Neuronal stem cell (in vitro differentiated cells): ENCODE measurements around the gene LTBP1.

ENCODE experiments used
- DNase-seq: peaks from one replicate; pipeline ENCODE4 v3.0.0-alpha.2; 2013; ENCODE audit warnings: low spot score
- H2AFZ ChIP-seq: one replicate; pipeline ENCODE4 v1.6.1; 2013; ENCODE audit warnings: mild to moderate bottlenecking, low read length, inconsistent platforms
- H2AK5ac ChIP-seq: 2 replicates; pipeline ENCODE4 v1.6.1; 2013; ENCODE audit warnings: low read depth, mild to moderate bottlenecking, inconsistent platforms, low read length, moderate library complexity, mixed read lengths
- H2BK120ac ChIP-seq: 2 replicates; pipeline ENCODE4 v1.6.1; 2013; ENCODE audit warnings: low read depth, mild to moderate bottlenecking, inconsistent platforms, low read length, moderate library complexity, mixed read lengths
- H2BK12ac ChIP-seq: one replicate; pipeline ENCODE4 v1.6.1; 2013; ENCODE audit warnings: low read length, inconsistent platforms
- H2BK15ac ChIP-seq: 2 replicates; pipeline ENCODE4 v1.6.1; 2013; ENCODE audit warnings: mild to moderate bottlenecking, low read length, inconsistent platforms, mixed read lengths
- H2BK5ac ChIP-seq: one replicate; pipeline ENCODE4 v1.6.1; 2013; ENCODE audit warnings: inconsistent platforms, mild to moderate bottlenecking, low read length, moderate library complexity
- H3K14ac ChIP-seq: one replicate; pipeline ENCODE4 v1.6.1; 2013; ENCODE audit warnings: low read length, inconsistent platforms
- H3K18ac ChIP-seq: 2 replicates; pipeline ENCODE4 v1.6.1; 2013; ENCODE audit warnings: low read length, inconsistent platforms
- H3K23ac ChIP-seq: 2 replicates; pipeline ENCODE4 v1.6.1; 2013; ENCODE audit warnings: low read depth, mild to moderate bottlenecking, mixed read lengths, low read length, inconsistent platforms; ENCODE audit not compliant: poor library complexity
- H3K27ac ChIP-seq: replicated peaks from 3 replicates; pipeline ENCODE4 v1.5.1; 2013; ENCODE audit warnings: low read length, inconsistent platforms
- H3K27me3 ChIP-seq, 3 experiments: 2 replicates each; pipeline ENCODE4 v1.6.1; 2013; ENCODE audit warnings: low read length in 3 of 3, mild to moderate bottlenecking in 2 of 3, inconsistent platforms in 1 of 3, low read depth in 1 of 3, mixed read lengths in 1 of 3, moderate library complexity in 1 of 3; ENCODE audit not compliant: control insufficient read depth in 3 of 3, insufficient read depth in 3 of 3
- H3K36me3 ChIP-seq, 2 donors: replicated peaks in 1 of 2; 2 replicates each; pipeline ENCODE4 v1.6.1; 2013; ENCODE audit warnings: low read length in 2 of 2; ENCODE audit not compliant: control insufficient read depth in 2 of 2, insufficient read depth in 2 of 2
- H3K4ac ChIP-seq: 2 replicates; pipeline ENCODE4 v1.6.1; 2013; ENCODE audit warnings: inconsistent platforms, mild to moderate bottlenecking, low read length, moderate library complexity
- H3K4me1 ChIP-seq, 2 donors: 1 replicate in 1 of 2; 2 replicates in 1 of 2; pipeline ENCODE4 v1.6.1; 2013; ENCODE audit warnings: low read length in 2 of 2, low read depth in 1 of 2; ENCODE audit not compliant: control insufficient read depth in 2 of 2, insufficient read depth in 1 of 2
- H3K4me2 ChIP-seq: one replicate; pipeline ENCODE4 v1.6.1; 2013; ENCODE audit warnings: mild to moderate bottlenecking, low read length, inconsistent platforms; ENCODE audit not compliant: insufficient read depth, poor library complexity, severe bottlenecking
- H3K4me3 ChIP-seq, 2 donors: 2 replicates each; pipeline ENCODE4 v1.5.1; 2013; ENCODE audit warnings: low read length in 2 of 2, mild to moderate bottlenecking in 2 of 2, inconsistent platforms in 1 of 2, moderate library complexity in 1 of 2
- H3K79me1 ChIP-seq: one replicate; pipeline ENCODE4 v1.6.1; 2013; ENCODE audit warnings: low read depth, mild to moderate bottlenecking, inconsistent platforms, low read length, moderate library complexity
- H3K9ac ChIP-seq: one replicate; pipeline ENCODE4 v1.6.1; 2013; ENCODE audit warnings: mild to moderate bottlenecking, low read depth, low read length, inconsistent platforms; ENCODE audit not compliant: poor library complexity
- H3K9me3 ChIP-seq, 2 donors: replicated peaks in 1 of 2; 2 replicates each; pipeline versions ENCODE3 to v1.6.1; 2013; ENCODE audit warnings: low read length in 2 of 2, mild to moderate bottlenecking in 2 of 2, inconsistent platforms in 1 of 2, low read depth in 1 of 2, mixed read lengths in 1 of 2, moderate library complexity in 1 of 2; ENCODE audit not compliant: control insufficient read depth in 2 of 2, insufficient read depth in 1 of 2
- H4K8ac ChIP-seq: one replicate; pipeline ENCODE4 v1.6.1; 2013; ENCODE audit warnings: low read depth, mild to moderate bottlenecking, inconsistent platforms, low read length, moderate library complexity
- H4K91ac ChIP-seq: one replicate; pipeline ENCODE4 v1.6.1; 2013; ENCODE audit warnings: low read length, low read depth, mild to moderate bottlenecking, inconsistent platforms; ENCODE audit not compliant: poor library complexity
- WGBS, 2 donors: extraction: QIAGEN DNeasy Blood & Tissue Kit; methylation state at CpG; one replicate each; pipeline ENCODE4 v1.1.7; 2013; ENCODE audit warnings: missing lambda C conversion rate in 2 of 2, mixed read lengths in 1 of 2; ENCODE audit not compliant: insufficient read length in 2 of 2, insufficient replicate concordance in 1 of 2; ENCODE audit errors: extremely low coverage in 2 of 2; 5-methylcytosine and 5-hydroxymethylcytosine counted together

The LTBP1 gene

GRCh38 chr2:33442528-33443079 is 495.9 kb downstream of the LTBP1 start:
- Histone ChIP-seq H4K91ac (no peak overlapping the region), H3K14ac (no peak overlapping the region), H3K9me3 (no peaks in the 10 kb centered on the region), H3K23ac (no peak overlapping the region), H3K79me1 (no peaks in the 10 kb centered on the region), H4K8ac (no peak overlapping the region), H2BK12ac (no peak overlapping the region), H3K27ac (no peak overlapping the region), H2BK120ac (no peak overlapping the region), H3K18ac (no peak overlapping the region), H3K4ac (no peak overlapping the region), H2BK5ac (no peak overlapping the region), H2BK15ac (no peak overlapping the region), H3K4me2 (no peak overlapping the region), H2AK5ac (no peak overlapping the region), H2AFZ (no peak overlapping the region), H3K4me3 (no peak overlapping the region), H3K4me1 (no peaks in the 10 kb centered on the region), H3K9ac (no peak overlapping the region), H3K36me3 (no peaks in the 10 kb centered on the region), H3K27me3 (no peaks in the 10 kb centered on the region)
- DNase-seq = no peak
- no CpG with 5 or more reads among the region's 6 CpGs for WGBS, 2 donors

- Histone ChIP-seq H3K9ac (no peak overlapping the region), H3K4me2 (no peak overlapping the region), H3K14ac (no peak overlapping the region), H3K9me3 (no peaks in the 10 kb centered on the region), H3K27me3 (no peaks in the 10 kb centered on the region), H3K27ac (no peak overlapping the region), H3K36me3 (no peaks in the 10 kb centered on the region), H3K18ac (no peak overlapping the region), H3K4me3 (no peak overlapping the region), H2BK12ac (no peak overlapping the region), H4K91ac (no peak overlapping the region), H2AFZ (no peak overlapping the region), H3K23ac (no peak overlapping the region), H4K8ac (no peak overlapping the region), H3K4me1 (no peaks in the 10 kb centered on the region), H2BK15ac (no peak overlapping the region), H3K4ac (no peak overlapping the region), H2AK5ac (no peak overlapping the region), H2BK120ac (no peak overlapping the region), H2BK5ac (no peak overlapping the region), H3K79me1 (no peaks in the 10 kb centered on the region)
- no peak for DNase-seq
- no CpG with 5 or more reads among the region's 3 CpGs for WGBS, 2 donors
These were observed 496.6 kb downstream of the LTBP1 start for GRCh38 chr2:33443274-33443829.

DNA sequence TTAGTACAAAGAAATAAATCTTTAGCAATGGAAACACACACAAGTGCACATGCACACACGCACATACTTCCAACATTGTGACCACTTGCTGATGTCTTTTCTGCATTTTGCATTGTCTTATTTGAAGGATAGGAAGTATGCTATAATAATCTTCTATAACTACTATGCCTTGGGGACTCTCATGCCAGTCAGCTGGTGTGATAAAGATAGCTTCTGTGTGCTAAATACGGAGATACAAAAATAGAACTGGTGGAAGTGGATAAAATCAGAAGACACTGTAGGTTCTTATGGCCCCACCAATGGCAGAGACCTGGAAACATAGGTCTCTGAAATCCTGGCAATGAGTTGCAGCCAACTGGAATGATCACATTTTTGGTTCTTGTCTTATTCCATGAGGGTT is 498.2 kb downstream of the LTBP1 start:
- no peaks in the 10 kb centered on the region for H3K9me3 ChIP-seq
- H2BK12ac ChIP-seq = no peak overlapping the region
- no peak overlapping the region for H2BK120ac ChIP-seq
- H3K4ac ChIP-seq = no peak overlapping the region
- no peak overlapping the region for H4K8ac ChIP-seq
- no peaks in the 10 kb centered on the region for H3K36me3 ChIP-seq
- no peaks in the 10 kb centered on the region for H3K79me1 ChIP-seq
- H2BK5ac ChIP-seq = no peak overlapping the region
- no peak overlapping the region for H3K4me3 ChIP-seq
- no peak overlapping the region for H2AFZ ChIP-seq
- no CpG with 5 or more reads among the region's 2 CpGs for WGBS, 2 donors
- no peak overlapping the region for H3K23ac ChIP-seq
- H3K27me3 ChIP-seq = no peaks in the 10 kb centered on the region
- no peaks in the 10 kb centered on the region for H3K4me1 ChIP-seq
- H3K14ac ChIP-seq = no peak overlapping the region
- H2AK5ac ChIP-seq = no peak overlapping the region
- no peak overlapping the region for H3K9ac ChIP-seq
- no peak for DNase-seq
- no peak overlapping the region for H3K18ac ChIP-seq
- H2BK15ac ChIP-seq = no peak overlapping the region
- no peak overlapping the region for H3K27ac ChIP-seq
- H4K91ac ChIP-seq = no peak overlapping the region
- no peak overlapping the region for H3K4me2 ChIP-seq

DNA sequence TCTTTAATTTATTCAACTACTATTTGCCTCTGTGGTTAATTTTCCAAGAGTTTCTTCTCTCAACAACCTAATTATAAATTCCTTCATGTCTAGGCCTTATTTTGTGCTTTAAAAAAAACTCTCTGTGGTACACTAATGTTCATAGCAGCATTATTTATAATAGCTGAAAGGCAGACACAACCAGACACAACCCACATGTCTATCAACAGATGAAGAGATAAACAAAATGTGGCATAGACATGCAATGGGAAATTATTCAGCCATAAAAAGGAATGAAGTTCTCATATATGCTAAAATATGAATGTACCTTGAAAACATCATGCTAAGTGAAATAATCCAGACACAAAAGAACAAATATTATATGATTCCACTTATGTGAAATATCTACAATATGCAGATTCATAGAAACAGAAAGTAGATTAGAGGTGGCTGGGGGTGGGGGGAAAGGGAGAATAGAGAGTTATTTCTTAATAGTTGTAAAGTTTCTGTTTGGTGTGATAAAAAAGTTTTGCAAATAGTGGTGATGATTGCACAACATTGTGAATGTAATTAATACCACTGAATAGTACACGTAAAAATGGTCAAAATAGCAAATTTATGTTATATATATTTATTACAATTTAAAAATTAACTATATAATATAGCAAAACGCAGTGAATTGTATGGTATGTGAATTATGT is 501.6 kb downstream of the LTBP1 start:
- Histone ChIP-seq H4K8ac (no peak overlapping the region), H3K9ac (no peak overlapping the region), H3K36me3 (no peaks in the 10 kb centered on the region), H3K27me3 (no peaks in the 10 kb centered on the region), H3K18ac (no peak overlapping the region), H2AK5ac (no peak overlapping the region), H2BK5ac (no peak overlapping the region), H2BK15ac (no peak overlapping the region), H3K4me3 (no peak overlapping the region), H3K9me3 (peaks cover 4 to 7% of the 10 kb centered on the region in 2 donors), H2BK120ac (no peak overlapping the region), H3K14ac (no peak overlapping the region), H2BK12ac (no peak overlapping the region), H3K4ac (no peak overlapping the region), H3K4me2 (no peak overlapping the region), H3K79me1 (peaks cover 2% of the 10 kb centered on the region), H4K91ac (no peak overlapping the region), H3K23ac (no peak overlapping the region), H3K27ac (no peak overlapping the region), H3K4me1 (no peaks in the 10 kb centered on the region), H2AFZ (no peak overlapping the region)
- WGBS, 2 donors = no CpG with 5 or more reads among the region's 2 CpGs
- no peak for DNase-seq
